ENCODE measurements around the gene GTSE1. TPM values are rescaled to one million over a fixed set of nuclear protein-coding genes. Genes with fewer than 3 reads are reported as not detected.

The GTSE1 gene
- total and polyA plus RNA-seq, 2 of the 13 experiments (the other 11 are each of a cell fraction or from before 2014, with no cell fraction given), result 10.7 to 13.5 TPM

DNA sequence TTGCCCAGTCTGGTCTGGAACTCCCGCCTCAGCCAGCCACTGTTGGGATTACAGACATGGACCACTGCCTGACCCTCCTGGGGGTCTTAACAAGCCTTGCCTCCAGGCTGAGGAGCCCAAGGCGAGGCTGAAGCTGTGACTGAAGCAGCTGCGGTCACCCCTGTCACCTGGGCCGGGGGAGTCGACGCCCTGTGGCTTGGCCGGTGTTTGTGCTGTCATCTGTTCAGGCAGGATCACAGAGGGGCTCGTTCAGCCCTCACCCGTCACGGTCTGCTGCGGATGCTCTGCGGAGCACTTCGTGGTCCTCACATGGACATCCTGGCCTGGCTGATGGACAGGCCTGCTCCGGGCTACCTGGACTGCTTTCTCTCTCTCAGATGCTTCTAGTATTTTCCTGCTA is 62.7 kb downstream of the GTSE1 start:
- Histone ChIP-seq H3K4me1 (ENCODE audit: insufficient read depth, low read length) (peaks cover 23% of the 10 kb centered on the region), H3K36me3 (replicated peaks in 1 of 2; ENCODE audit: control insufficient read depth in 1 of 2, insufficient read depth in 2 of 2, low read length in 2 of 2) (peaks cover 5 to 23% of the 10 kb centered on the region in 2 experiments; a peak in 3 of 5 replicates), H3K79me2 (ENCODE audit: insufficient read depth, low read length) (no peaks in the 10 kb centered on the region), H3K9me3 (ENCODE audit: low read length) (no peaks in the 10 kb centered on the region), H3K4me3 (replicated peaks in 1 of 3; ENCODE audit: insufficient read depth in 1 of 3, low read depth in 2 of 3, low read length in 3 of 3) (no peak overlapping the region), H3K9ac (ENCODE audit: insufficient read depth, low read depth, low read length) (no peak overlapping the region), H3K27ac (ENCODE audit: extremely low read length, insufficient read depth, low read length) (no peak overlapping the region), H4K20me1 (ENCODE audit: insufficient read depth, low read length) (no peaks in the 10 kb centered on the region), H2AFZ (ENCODE audit: low read length) (no peak overlapping the region), H3K27me3 (ENCODE audit: control insufficient read depth in 1 of 2, insufficient read depth in 2 of 2, low read length in 2 of 2) (no peaks in the 10 kb centered on the region), H3K4me2 (ENCODE audit: low read depth, low read length) (no peak overlapping the region)
- intact Hi-C loops (cut with micrococcal nuclease; ENCODE audit: unreplicated experiment) (loop anchor here (5.0 kb wide), 1 partner anchor 188 kb away; no protein-coding TSS in a partner anchor), in situ Hi-C loops (cut with HindIII; ENCODE audit: extremely low pct_ligation_motif_present, low pct_unique_long_range_greater_than_20kb) (loop anchor here (5.0 kb wide), 1 partner anchor 33 kb away; no protein-coding TSS in a partner anchor)
- CTCF ChIA-PET (ENCODE audit: low intra/inter-chr PET ratio, low total read pairs), result no interaction called here
- 100% methylated on average over 7 of the region's 14 CpGs for WGBS (ENCODE audit: low lambda C conversion rate)
- TF ChIP-seq ZNF790 (CRISPR knock-in tag; IDR thresholded peaks at IDR 0.05; ENCODE audit: borderline replicate concordance) (no peak), AGO2 (optimal IDR thresholded peaks at IDR 0.05; ENCODE audit: low read depth, low read length) (peak; percentile 54)
- ATAC-seq (no peak), FAIRE-seq (no peak), DNase-seq (ENCODE audit: low spot score) (no peak)
- BruUV-seq (replicated peaks), result no TSS peak
- POLR2A ChIA-PET, result no interaction called here

DNA sequence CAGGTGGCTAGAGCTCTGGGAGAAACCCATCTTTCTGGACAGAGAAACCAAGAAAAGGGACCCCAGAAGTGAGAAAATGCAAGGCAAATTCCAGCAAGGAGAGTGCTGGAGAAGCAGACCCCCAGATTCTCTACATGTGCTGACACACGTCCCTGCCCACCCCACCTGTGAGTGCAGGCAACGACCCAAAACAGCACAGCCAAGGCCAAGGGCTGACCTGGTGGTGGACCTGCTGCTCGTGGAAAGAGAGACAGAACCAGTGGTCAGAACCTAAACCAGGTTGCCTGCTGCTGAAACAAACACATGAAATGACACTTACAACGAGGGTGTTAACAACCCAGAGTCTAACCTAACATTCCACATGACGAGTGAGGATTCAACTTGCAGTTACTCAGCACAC is 63.4 kb downstream of the GTSE1 start:
- peaks cover 23% of the 10 kb centered on the region for H3K4me1 ChIP-seq (ENCODE audit: insufficient read depth, low read length)
- TF ChIP-seq ETV6 (CRISPR knock-in tag; conservative IDR thresholded peaks at IDR 0.05), result no peak
- TF ChIP-seq ZNF333 (CRISPR knock-in tag; IDR thresholded peaks at IDR 0.05; ENCODE audit: borderline replicate concordance), result no peak
- no peak for TF ChIP-seq RELA (CRISPR knock-in tag; IDR thresholded peaks at IDR 0.05)
- TF ChIP-seq, protein P1, sequence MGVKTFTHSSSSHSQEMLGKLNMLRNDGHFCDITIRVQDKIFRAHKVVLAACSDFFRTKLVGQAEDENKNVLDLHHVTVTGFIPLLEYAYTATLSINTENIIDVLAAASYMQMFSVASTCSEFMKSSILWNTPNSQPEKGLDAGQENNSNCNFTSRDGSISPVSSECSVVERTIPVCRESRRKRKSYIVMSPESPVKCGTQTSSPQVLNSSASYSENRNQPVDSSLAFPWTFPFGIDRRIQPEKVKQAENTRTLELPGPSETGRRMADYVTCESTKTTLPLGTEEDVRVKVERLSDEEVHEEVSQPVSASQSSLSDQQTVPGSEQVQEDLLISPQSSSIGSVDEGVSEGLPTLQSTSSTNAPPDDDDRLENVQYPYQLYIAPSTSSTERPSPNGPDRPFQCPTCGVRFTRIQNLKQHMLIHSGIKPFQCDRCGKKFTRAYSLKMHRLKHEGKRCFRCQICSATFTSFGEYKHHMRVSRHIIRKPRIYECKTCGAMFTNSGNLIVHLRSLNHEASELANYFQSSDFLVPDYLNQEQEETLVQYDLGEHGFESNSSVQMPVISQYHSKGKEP (CRISPR knock-in tag; IDR thresholded peaks at IDR 0.05), result no peak
- TF ChIP-seq SP1 (IDR thresholded peaks at IDR 0.05), result no peak
- TF ChIP-seq SP1 (CRISPR knock-in tag; IDR thresholded peaks at IDR 0.05), result no peak
- TF ChIP-seq CHD4 (IDR thresholded peaks at IDR 0.05; ENCODE audit: borderline replicate concordance, low read length), result no peak
- no peaks in the 10 kb centered on the region for H3K27me3 ChIP-seq (ENCODE audit: control insufficient read depth in 1 of 2, insufficient read depth in 2 of 2, low read length in 2 of 2)
- POLR2A ChIA-PET, result no interaction called here
- no peaks in the 10 kb centered on the region for H4K20me1 ChIP-seq (ENCODE audit: insufficient read depth, low read length)
- H3K9me3 ChIP-seq (ENCODE audit: low read length), result no peaks in the 10 kb centered on the region
- H3K4me2 ChIP-seq (ENCODE audit: low read depth, low read length), result no peak overlapping the region
- FAIRE-seq, result no peak
- peaks cover 4 to 17% of the 10 kb centered on the region in 2 experiments; a peak in 3 of 5 replicates for H3K36me3 ChIP-seq (replicated peaks in 1 of 2; ENCODE audit: control insufficient read depth in 1 of 2, insufficient read depth in 2 of 2, low read length in 2 of 2)
- intact Hi-C loops (cut with micrococcal nuclease; ENCODE audit: unreplicated experiment) (no loop called here), in situ Hi-C loops (cut with HindIII; ENCODE audit: extremely low pct_ligation_motif_present, low pct_unique_long_range_greater_than_20kb) (no loop called here)
- BruUV-seq (replicated peaks), result no TSS peak
- CTCF ChIA-PET (ENCODE audit: low intra/inter-chr PET ratio, low total read pairs), result no interaction called here
- H3K9ac ChIP-seq (ENCODE audit: insufficient read depth, low read depth, low read length), result no peak overlapping the region
- no peak overlapping the region for H3K27ac ChIP-seq (ENCODE audit: extremely low read length, insufficient read depth, low read length)
- no peak for DNase-seq (ENCODE audit: low spot score)
- H2AFZ ChIP-seq (ENCODE audit: low read length), result no peak overlapping the region
- no peaks in the 10 kb centered on the region for H3K79me2 ChIP-seq (ENCODE audit: insufficient read depth, low read length)
- H3K4me3 ChIP-seq (replicated peaks in 1 of 3; ENCODE audit: insufficient read depth in 1 of 3, low read depth in 2 of 3, low read length in 3 of 3), result no peak overlapping the region
- WGBS (ENCODE audit: low lambda C conversion rate), result 81% methylated on average over 5 of the region's 5 CpGs
- no peak for ATAC-seq

Measured in HepG2 (cell line).